NCI-H128 (cell line): ENCODE data around the gene SPATA9.
"Not testable (repeated sequence)": the region's sequence is repeated elsewhere in the genome, so short reads cannot be mapped to it uniquely, and the experiment has no call there.

Experiments used
- DNase-seq: peaks from one replicate; lab custom pipeline; 2025; ENCODE audit not compliant: unreplicated experiment; lab: John Stamatoyannopoulos, UW

Gene SPATA9

DNA sequence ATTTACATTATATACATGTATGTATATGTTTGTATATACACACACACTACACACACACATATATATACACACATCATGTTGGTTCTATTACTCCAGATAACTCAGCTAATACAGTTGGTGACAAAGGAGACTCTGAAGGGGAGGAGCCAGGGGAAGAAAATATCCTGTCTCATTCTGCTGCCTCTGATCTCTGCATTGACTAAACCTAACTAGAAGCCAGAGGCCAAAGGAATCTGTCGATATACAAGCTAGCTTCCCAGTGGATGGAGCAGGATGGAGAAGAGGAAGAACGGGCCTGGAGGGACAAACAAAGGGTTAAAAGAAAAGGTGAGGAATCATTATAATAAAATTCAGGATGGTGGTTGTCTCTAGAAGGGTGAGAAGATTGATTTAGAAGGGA lies 34.6 kb upstream of the SPATA9 start:
- no peak for DNase-seq

DNA sequence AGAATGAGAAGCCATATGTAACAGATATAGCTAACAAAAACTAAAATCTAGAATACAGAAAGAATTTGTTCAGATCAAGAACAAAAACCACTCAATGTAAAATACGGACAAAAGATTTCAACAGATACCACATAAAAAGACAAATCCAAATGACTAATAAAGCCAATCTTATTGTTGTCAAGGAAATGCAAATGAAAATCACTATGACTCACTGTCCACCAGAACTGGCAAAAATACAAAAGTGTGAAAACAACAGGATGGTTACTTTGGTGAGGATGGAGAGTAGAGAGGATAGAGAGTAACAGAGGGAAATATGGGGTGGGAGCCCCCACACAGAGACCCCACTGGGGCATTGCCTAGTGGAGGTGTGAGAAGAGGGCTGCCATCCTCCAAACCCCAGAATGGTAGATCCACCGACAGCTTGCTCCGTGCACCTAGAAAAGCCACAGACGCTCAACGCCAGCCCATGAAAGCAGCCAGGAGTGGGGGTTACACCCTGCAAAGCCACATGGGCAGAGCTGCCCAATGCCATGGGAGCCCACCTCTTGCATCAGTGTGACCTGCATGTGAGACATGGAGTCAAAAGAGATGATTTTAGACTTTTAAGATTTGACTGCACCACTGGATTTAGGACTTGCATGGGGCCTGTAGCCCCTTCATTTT lies 33.1 kb upstream of the SPATA9 start:
- no peak for DNase-seq

DNA sequence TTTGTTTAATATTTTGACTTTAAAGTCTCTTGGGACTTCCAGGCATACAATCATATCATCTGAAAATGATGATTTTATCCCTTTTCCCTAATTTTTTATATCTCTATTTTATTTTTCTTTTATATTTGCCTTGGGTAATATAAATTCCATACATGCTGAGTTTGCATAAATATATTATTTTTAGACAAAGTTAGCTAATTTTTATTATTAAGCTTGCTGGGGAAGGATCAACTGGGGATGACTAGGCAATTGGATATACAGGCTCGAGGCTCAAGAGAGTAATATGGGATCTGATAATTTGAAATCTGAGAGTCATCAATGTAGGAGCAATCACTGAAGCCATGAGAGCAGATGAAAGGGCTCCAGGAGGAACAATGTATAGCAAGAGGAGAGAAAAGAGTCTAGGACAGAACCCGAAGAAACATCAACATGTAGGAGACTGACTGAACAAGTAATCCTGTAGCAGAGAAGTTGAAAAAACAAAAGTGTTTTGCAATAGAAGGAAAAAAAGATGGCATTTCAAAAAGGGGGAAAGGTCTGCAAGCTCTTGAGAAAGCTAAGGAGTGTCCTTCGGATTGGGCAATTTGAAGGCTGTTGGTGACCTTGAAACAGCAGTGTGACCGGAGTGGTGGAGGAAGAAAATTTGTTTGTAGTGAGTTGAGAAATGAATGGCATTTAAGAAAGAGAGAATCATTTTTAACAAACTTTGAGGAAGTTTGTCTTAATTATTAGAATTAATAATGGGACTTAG lies 31.3 kb upstream of the SPATA9 start:
- DNase-seq = no peak

DNA sequence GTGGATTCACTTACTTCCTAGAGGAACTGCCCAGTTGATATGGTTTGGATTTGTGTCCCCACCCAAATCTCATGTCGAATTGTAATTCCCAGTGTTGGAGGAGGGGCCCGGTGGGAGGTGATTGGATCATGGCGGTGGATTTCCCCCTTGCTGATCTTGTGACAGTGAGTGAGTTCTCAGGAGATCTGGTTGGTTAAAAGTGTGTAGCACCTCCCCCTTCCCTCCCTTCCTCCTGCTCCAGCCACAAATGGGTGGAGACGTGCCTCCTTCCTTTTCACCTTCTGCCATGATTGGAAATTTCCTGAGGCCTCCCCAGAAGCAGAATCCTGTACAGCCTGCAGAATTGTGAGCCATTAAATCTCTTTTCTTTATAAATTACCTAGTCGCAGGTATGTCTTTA lies 30.5 kb upstream of the SPATA9 start:
- not testable (repeated sequence) for DNase-seq

DNA sequence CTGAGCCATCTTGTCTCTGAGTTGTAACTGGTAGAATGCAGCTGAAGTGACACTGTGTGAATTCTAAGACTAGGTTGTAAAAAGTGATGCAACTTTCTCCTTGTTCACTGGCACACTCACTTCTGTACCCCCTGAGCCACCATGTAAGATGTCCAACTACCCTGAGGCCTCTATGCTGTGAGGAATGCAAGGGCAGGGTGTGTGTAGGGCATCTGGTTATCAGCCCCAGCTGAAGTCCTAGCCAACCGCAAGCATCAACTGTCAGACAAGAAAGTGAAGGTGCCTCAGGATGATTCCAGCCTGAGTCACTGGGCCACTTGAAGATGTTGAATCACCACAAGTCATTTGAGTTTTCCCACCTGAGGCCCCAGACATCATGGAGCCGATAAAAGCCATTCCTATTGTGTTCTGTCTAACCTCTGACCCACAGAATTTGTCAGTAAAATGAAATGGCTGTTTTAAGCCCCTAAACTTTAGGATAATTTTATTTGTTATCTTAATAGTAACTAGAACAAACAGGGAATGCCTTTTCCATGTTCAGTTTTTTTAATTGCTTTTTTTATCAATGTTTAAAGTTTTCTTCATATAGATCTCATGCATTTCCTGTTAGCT lies 29.7 kb upstream of the SPATA9 start:
- DNase-seq = no peak

GRCh38 chr5:95711501-95712346 lies 28.9 kb upstream of the SPATA9 start:
- DNase-seq = no peak

GRCh38 chr5:95710651-95711500 lies 28.1 kb upstream of the SPATA9 start:
- DNase-seq = not testable (repeated sequence)

- no peak for DNase-seq
Measured at GRCh38 chr5:95709967-95710650, 27.3 kb upstream of the SPATA9 start.

- no peak for DNase-seq
Measured at GRCh38 chr5:95708876-95709275, 26.1 kb upstream of the SPATA9 start.

DNA sequence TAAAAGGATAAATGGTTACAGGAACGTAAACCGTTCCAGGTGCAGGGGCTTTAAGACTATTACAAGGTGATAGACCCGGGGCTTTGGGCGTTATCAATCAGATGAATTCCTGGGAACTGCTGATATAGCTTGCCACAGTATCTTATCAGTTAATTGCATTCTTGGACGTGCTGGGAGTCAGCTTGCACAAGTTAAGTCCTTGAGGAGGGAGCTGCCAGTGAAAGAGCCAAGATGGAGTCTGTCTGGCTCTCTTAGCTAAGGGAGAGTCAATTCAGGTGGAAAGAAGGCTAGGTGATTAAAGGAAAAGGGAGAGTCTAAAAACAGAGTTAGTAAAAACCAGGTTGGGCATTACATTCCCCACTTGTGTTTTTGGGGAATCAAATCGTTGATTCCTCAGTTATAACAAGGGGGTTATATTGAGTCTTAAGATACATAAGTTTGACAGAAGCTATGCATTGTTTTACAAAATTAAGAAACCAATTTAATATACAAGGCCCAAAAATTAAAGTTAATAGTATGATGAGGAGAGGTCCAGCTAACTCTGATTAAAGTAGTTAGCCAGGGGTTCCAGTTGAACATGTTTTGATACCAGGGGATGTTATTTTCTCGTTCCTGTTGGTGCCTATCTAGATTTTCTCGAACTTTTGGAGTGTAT lies 24.9 kb upstream of the SPATA9 start:
- not testable (repeated sequence) for DNase-seq

DNA sequence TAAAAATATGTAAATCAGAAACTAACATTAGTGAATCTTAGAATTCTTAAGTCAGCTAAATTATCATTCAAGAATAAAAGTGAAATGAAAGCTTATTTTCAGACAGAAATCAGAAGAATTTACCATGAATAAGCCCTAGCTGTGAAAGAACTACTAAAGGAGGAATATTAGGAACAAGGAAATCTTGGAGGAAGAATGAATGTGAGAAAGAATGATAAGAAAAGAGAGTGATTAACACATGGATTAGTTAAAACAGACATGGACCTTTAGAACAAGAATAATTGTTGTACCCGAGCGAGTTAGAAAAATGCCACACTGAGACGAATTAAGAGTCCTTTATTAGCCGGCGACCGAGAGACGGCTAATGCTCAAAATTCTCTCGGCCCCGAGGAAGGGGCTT lies 24.3 kb upstream of the SPATA9 start:
- DNase-seq = no peak

GRCh38 chr5:95706196-95706595 lies 23.4 kb upstream of the SPATA9 start:
- not testable (repeated sequence) for DNase-seq

DNA sequence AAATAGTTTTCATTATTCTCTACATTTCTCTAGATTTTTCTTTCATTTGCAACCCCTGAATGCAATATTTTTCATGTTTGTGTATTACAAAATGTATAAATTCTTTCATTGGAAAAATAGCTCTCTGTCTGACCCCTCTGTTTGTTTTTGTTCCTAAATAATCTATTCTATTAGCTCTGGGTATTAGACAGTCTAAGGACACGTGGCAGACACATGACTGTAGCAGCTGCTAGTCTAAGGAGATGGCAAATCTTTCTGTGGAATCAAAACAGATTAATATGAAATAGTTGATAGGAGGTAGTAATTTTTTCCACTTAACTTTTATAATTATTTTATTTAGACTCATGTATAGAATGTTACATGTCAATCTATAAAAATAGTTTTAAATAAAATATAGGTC lies 21.4 kb upstream of the SPATA9 start:
- no peak for DNase-seq

GRCh38 chr5:95701074-95701473 lies 18.3 kb upstream of the SPATA9 start:
- DNase-seq = no peak

DNA sequence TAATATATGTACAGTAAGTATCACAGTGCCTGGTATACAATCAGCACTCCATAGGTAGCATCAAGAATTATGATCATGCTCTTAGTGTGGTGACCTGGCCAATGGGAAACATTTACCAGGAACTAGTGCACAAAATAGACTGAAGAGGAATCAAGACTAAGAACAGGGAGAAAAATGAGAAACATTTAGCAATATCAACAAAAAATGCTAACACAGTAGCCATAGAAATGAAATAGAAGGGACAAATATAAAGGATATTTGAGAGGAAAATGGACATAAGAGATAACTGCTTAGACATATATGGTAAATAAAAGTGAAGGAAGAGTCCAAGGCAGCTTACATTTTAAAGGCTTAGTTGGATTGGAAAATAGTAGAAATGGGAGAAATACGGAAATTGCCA lies 16.5 kb upstream of the SPATA9 start:
- no peak for DNase-seq

DNA sequence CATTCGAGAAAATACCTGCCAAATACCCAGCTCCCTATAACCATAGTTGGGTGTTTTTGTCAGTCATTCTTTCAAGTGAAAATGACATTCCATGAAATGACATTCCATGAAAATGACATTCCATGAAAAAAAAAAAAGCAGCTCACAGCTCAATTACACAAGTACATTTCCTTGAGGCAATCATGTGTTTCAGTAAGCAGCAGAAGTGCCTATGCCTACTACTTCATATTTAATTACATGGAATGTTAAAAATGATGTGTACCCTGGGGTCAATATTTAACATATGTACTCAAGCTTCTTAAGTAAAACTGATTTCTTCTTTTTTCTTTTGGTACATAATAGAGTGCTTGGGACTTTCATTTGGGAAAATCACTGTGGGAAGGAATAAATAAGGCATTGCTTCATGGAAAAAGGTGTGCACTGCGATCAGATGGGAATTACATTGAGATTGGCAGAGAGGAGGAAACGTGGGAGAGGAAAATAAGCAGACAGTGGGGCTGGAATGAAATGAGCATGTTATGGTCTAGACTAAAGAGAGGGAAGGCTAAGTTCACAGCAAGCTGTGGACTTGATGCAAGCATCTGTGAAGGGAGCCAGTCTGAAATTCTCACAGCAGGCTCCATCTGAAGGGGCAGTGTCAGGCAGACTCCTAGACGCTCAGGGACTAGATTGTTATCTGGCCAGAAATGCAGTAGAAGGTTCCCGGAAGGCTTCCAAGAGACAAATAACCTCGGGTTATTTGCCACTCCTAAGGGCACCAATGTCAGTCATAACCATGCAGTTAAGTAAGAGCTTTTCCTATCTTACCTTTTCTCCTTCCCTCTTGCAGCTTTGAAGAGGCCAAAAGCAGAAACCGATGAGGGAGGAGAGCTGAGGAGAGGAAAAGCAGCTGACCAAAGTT lies 15.2 kb upstream of the SPATA9 start:
- no peak for DNase-seq

GRCh38 chr5:95690333-95690732 lies 7.5 kb upstream of the SPATA9 start:
- DNase-seq = no peak

DNA sequence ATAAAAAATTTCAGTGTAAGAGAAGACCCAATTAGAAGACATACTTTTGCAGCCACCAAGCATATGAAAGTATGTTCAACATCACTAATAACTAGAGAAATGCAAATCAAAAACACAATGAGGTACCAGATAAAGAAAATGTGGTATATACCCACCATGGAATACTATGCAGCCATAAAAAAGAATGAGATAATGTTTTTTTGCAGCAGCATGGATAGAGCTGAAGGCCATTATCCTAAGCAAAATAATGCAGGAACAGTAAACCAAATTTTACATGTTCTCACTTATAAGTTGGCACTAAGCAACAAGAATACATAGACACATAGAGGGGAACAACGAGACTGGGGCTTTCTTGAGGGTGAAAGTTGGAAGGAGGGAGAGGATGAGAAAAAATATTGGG lies 6.9 kb upstream of the SPATA9 start:
- no peak for DNase-seq
